Measurements from ENCODE around the gene CD40LG.
A peak's percentile ranks its signal among the peaks of the same experiment; 100 is the strongest.

Gene CD40LG

GRCh38 chrX:136652822-136653723, 5.1 kb downstream of the CD40LG start:
- no peak for DNase-seq

GRCh38 chrX:136656361-136656964, 8.5 kb downstream of the CD40LG start:
- DNase-seq, result no peak

GRCh38 chrX:136658151-136658550, 10.2 kb downstream of the CD40LG start:
- no peak for DNase-seq

- no peak for DNase-seq
Measured at GRCh38 chrX:136659174-136659573, 11.2 kb downstream of the CD40LG start.

GRCh38 chrX:136660896-136661295, 12.9 kb downstream of the CD40LG start:
- no peak for DNase-seq

GRCh38 chrX:136662104-136662503, 14.1 kb downstream of the CD40LG start:
- DNase-seq, result no peak

- no peak for DNase-seq
Measured at GRCh38 chrX:136662976-136663375, 15.0 kb downstream of the CD40LG start.

GRCh38 chrX:136665258-136665900, 17.4 kb downstream of the CD40LG start:
- DNase-seq, result no peak

- DNase-seq, result no peak
Measured at GRCh38 chrX:136666088-136666487, 18.1 kb downstream of the CD40LG start.

- no peak for DNase-seq
Measured at GRCh38 chrX:136667446-136668168, 19.6 kb downstream of the CD40LG start.

GRCh38 chrX:136671006-136671610, 23.1 kb downstream of the CD40LG start:
- DNase-seq, result no peak

- no peak for DNase-seq
Measured at GRCh38 chrX:136674270-136674985, 26.5 kb downstream of the CD40LG start.

- DNase-seq, result no peak
Measured at GRCh38 chrX:136679531-136679930, 31.6 kb downstream of the CD40LG start.

GRCh38 chrX:136684120-136684519, 36.2 kb downstream of the CD40LG start:
- no peak for DNase-seq

- no peak for DNase-seq
Measured at GRCh38 chrX:136687457-136687856, 39.5 kb downstream of the CD40LG start.

- DNase-seq, result no peak
Measured at GRCh38 chrX:136689436-136689835, 41.5 kb downstream of the CD40LG start.

GRCh38 chrX:136691028-136691809, 43.3 kb downstream of the CD40LG start:
- DNase-seq, result no peak

GRCh38 chrX:136692271-136692670, 44.3 kb downstream of the CD40LG start:
- DNase-seq, result no peak

GRCh38 chrX:136694431-136695087, 46.6 kb downstream of the CD40LG start:
- peak; percentile 20 for DNase-seq

GRCh38 chrX:136697156-136697555, 49.2 kb downstream of the CD40LG start:
- no peak for DNase-seq

- no peak for DNase-seq
Measured at GRCh38 chrX:136708348-136708747, 60.4 kb downstream of the CD40LG start.

All from NCI-H748 treated with DMSO at 0.1 percent for 48 hours (cell line).